GM12801 (cell line): Measurements from ENCODE around the gene HSPA13.

Source experiments
- CTCF ChIP-seq: IDR thresholded peaks from one replicate; pipeline ENCODE4 v1.5.1; 2011; ENCODE audit warnings: control low read depth; ENCODE audit not compliant: insufficient read length; ENCODE audit errors: extremely low read depth

Gene HSPA13

GRCh38 chr21:14388282-14388681 is 5.3 kb upstream of the HSPA13 start:
- no peak for TF ChIP-seq CTCF

- TF ChIP-seq CTCF = no peak
Observed at GRCh38 chr21:14384453-14384852, 1.5 kb upstream of the HSPA13 start.

GRCh38 chr21:14383596-14384180 is 742 bp upstream of the HSPA13 start:
- TF ChIP-seq CTCF = no peak

- no peak for TF ChIP-seq CTCF
Observed at GRCh38 chr21:14382486-14382834, 486 bp downstream of the HSPA13 start.

DNA sequence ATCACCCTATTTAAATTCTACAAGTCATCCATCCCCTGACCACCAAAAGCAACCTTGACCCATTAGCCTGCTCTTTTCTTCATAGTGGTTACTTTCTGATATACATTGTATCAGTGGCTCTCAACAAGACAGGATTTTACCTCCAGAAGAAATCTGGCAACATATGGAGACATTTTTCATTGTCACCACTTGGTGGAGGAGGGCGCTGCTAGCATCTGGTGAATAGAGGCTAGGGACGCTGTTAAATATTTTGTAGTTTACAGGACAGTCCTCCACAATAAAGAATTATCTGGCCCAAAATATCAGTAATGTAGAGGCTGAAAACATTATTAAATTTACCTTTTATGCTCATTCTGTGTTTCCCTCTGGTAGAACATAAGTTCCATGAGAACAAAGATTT is 6.1 kb downstream of the HSPA13 start:
- TF ChIP-seq CTCF = no peak

DNA sequence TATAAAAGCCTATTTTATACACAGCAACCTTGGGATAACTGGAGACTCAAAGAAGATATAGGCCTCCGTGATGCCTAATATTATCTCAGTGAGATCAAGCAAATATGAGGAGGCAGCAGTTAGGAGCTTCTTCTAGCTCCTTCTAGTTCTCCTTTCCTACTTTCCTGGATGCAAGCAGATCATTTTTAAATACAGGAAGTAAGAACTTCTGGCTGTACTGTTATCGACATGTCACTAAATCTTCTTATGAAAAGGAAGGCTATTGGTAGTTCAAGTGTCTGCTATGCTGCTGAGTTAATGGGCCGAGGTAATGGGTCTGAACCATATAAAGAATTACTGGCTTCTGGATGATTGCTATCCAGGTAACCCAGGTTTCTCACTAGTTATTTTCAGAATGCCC is 15.9 kb downstream of the HSPA13 start:
- no peak for TF ChIP-seq CTCF

DNA sequence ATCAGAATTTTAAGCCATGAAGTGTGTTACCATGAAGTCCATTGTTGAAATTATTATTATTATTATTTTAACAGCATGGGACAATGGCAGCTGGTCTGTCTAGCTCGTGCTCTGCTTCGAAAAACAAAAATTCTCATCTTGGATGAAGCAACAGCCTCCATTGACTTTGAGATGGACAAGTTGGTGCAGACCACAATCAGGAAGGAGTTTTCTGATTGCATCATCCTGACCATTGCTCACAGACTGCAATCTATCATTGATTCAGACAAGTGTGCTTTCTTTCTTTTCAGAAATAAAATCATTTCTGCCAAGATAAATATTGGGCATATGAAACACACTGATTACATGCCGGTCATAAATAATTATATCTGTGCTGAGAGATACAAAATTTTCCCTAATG is 21.0 kb downstream of the HSPA13 start:
- no peak for TF ChIP-seq CTCF

- no peak for TF ChIP-seq CTCF
Observed at GRCh38 chr21:14358775-14359174, 24.2 kb downstream of the HSPA13 start.
